GM19025 (cell line): ENCODE results near the gene ASCC1.

ENCODE experiments used
- ATAC-seq: cut with Tn5 transposase; IDR thresholded peaks from one replicate; pipeline ENCODE4 v1.9.1; 2021; ENCODE audit warnings: mild to moderate bottlenecking, low read depth, moderate library complexity; ENCODE audit not compliant: unreplicated experiment

The ASCC1 gene

GRCh38 chr10:72215611-72216549, at the start of gene ASCC1, which contains the start of gene ANAPC16:
TSS of gene ASCC1 (minus strand) at chr10:72216276. CDS start at chr10:72213298, 2,978 bp downstream.
TSS of gene ANAPC16 (plus strand) at chr10:72216012. CDS start at chr10:72223915, 7,903 bp downstream.
- peak; percentile 76 for ATAC-seq

GRCh38 chr10:72265508-72265907, 49.4 kb upstream of the ASCC1 start:
- no peak for ATAC-seq

- no peak for ATAC-seq
Observed at GRCh38 chr10:72264536-72264935, 48.5 kb upstream of the ASCC1 start.

GRCh38 chr10:72263613-72264241, 47.7 kb upstream of the ASCC1 start:
- no peak for ATAC-seq

GRCh38 chr10:72261784-72262404, 45.8 kb upstream of the ASCC1 start:
- ATAC-seq = no peak

GRCh38 chr10:72260976-72261783, 45.1 kb upstream of the ASCC1 start:
- peak; percentile 31 for ATAC-seq

- ATAC-seq = peak; percentile 69
Observed at GRCh38 chr10:72260239-72260975, 44.3 kb upstream of the ASCC1 start.

- ATAC-seq = no peak
Observed at GRCh38 chr10:72259491-72260238, 43.6 kb upstream of the ASCC1 start.

- no peak for ATAC-seq
Observed at GRCh38 chr10:72258617-72259016, 42.5 kb upstream of the ASCC1 start.

GRCh38 chr10:72257051-72257892, 41.2 kb upstream of the ASCC1 start:
- no peak for ATAC-seq

GRCh38 chr10:72255977-72256729, 40.1 kb upstream of the ASCC1 start:
- ATAC-seq = no peak

- ATAC-seq = no peak
Observed at GRCh38 chr10:72254813-72255568, 38.9 kb upstream of the ASCC1 start.

GRCh38 chr10:72253578-72253977, 37.5 kb upstream of the ASCC1 start:
- ATAC-seq = no peak

- ATAC-seq = no peak
Observed at GRCh38 chr10:72252972-72253371, 36.9 kb upstream of the ASCC1 start.

GRCh38 chr10:72251635-72252034, 35.6 kb upstream of the ASCC1 start:
- no peak for ATAC-seq

- ATAC-seq = no peak
Observed at GRCh38 chr10:72250666-72251065, 34.6 kb upstream of the ASCC1 start.
